HG02678 (cell line): ENCODE data around the gene PDE6B.
A peak's percentile ranks its signal among the peaks of the same experiment; 100 is the strongest.
"Not testable (repeated sequence)": the region's sequence is repeated elsewhere in the genome, so short reads cannot be mapped to it uniquely, and the experiment has no call there.

Experiments
- ATAC-seq: cut with Tn5 transposase; IDR thresholded peaks from one replicate; pipeline ENCODE4 v1.9.1; 2021; ENCODE audit warnings: mild to moderate bottlenecking, moderate library complexity; ENCODE audit not compliant: unreplicated experiment

The PDE6B gene

GRCh38 chr4:668219-668618 is 42.8 kb downstream of the PDE6B start:
- ATAC-seq, result not testable (repeated sequence)

DNA sequence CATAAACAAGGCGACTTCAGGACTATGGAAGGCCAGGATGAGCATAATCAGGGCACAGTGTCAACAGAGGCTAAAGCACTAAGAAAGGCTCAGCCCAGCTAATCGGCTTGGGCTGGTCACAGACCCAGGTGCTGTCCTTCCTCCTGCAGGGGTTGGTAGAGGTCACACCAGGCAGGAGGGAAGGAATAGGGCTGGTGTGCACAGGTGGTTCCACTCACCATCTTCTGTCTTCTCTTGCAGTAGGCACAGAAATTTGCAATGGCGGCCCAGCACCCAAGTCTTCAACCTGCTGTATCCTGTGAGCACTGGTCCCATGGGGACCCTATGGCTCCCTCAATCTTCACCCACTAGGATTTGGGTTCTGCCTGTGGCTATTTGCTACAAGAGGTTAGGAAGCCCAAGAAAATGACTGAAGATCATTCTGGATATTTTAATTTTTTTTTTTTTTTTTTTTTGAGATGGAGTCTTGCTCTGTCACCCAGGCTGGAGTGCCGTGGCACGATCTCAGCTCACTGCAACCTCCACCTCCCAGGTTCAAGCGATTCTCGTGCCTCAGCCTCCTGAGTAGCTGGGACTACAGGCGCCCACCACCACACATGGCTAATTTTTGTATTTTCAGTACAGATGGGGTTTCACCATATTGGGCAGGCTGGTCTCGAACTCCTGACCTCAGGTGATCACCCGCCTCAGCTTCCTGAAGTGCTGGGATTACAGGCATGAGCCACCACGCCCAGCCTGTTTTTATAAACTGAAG is 44.6 kb downstream of the PDE6B start:
- ATAC-seq, result not testable (repeated sequence)

DNA sequence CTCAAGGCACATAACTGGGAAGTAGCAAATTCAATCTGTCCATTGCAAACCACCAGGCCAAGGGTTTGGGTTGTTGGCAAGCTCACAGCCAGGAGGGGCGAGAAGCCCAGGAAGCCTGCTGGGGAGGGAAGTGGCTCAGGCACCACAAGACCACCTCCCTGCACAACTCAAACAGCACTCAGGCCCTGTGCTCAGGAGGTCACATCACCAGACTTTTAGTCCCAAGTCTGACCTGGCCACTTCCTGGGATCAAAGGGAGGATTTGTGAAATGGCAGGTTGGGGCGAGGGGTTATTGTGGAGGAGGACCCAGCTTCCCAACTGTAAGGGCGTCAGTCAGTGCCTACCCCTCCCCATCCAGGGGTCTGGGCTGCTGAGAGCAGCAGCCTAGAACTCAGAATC is 46.4 kb downstream of the PDE6B start:
- no peak for ATAC-seq

DNA sequence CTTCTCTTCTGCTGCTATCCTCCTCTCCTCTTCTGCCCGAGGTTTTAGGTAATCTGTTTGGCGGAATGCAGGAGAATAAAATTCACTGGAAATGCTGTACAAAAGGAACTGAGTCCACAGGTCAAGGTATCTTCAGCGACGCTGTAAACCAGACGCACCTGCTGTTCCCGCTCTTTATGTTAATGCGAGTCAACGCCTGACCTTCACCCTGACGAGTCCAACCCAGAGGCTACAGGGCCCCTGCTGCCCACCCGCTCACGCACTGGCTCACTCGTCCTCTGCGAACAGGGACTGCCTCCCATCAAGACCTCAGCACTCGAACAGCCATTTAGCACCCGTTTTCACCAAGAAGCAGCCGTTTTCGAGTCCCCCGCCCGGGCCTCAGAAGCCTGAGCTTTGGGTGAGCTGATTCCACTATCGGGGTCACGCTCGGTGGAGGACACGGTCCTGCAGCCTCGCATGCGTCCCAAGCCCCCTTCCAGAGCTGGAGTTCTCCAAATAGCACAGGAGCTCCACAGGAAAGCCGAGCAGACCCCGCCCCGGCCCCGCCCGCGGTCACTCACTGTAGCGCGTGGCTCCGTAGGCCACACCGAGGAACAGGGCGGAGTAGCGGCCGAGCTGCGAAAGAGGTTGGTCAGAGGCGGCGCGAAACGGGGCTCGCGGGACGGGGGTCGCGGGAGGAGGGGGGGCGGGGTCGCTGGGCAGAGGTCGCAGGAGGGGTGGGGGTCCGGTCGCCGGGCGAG is 48.1 kb downstream of the PDE6B start:
- ATAC-seq, result peak; percentile 0

DNA sequence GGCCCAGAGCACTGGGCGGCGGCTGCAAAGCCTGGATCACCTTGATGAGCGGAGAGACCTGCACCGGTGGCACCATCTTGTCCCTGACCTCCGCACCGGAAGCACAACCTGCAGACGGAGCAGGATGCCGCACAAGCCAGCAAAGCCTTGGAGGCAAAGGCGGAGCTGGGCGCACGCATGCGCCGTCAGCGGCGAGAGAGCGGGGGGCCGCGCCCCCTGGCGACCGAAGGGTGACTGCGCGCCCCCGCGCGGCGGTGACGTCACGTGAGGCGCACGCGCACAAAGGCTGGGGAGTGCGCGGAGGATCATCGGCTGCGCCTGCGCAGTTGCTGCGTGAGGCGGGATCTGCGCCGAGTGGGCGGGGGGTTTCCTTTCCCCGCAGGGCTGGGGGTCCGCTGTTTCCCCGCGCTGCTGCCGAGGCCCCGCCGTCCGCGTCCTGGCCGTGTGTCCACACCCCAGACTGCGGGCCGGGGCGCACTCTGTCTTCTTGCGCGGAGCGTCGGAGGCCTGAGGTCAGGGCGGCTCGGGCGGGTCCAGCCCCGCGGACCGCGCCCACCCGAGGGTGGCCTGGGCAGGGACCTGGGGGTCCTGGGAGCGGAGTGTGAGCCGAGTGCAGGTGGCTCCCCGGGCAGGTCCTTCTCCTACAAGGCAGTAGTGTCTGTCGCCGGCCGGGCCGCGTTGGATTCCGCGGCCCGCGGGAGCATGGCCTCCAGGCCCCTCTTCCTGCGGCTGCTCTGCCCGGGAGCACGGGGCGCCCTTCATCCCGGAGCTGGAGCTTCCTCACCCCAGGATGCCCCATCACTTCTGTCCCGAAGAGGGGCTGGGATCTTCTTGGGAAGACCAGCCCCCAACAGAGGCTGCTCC is 49.0 kb downstream of the PDE6B start, which contains the start of the genes ATP5ME and MYL5:
Gene ATP5ME, minus strand, starts transcription at position 105 of the 864 bp plus-strand sequence. Its CDS starts 29 bp downstream, at position 76.
Gene MYL5, plus strand, starts transcription at position 371 of the 864 bp plus-strand sequence. CDS start 3,485 bp downstream, outside the sequence.
- peak; percentile 81 for ATAC-seq

DNA sequence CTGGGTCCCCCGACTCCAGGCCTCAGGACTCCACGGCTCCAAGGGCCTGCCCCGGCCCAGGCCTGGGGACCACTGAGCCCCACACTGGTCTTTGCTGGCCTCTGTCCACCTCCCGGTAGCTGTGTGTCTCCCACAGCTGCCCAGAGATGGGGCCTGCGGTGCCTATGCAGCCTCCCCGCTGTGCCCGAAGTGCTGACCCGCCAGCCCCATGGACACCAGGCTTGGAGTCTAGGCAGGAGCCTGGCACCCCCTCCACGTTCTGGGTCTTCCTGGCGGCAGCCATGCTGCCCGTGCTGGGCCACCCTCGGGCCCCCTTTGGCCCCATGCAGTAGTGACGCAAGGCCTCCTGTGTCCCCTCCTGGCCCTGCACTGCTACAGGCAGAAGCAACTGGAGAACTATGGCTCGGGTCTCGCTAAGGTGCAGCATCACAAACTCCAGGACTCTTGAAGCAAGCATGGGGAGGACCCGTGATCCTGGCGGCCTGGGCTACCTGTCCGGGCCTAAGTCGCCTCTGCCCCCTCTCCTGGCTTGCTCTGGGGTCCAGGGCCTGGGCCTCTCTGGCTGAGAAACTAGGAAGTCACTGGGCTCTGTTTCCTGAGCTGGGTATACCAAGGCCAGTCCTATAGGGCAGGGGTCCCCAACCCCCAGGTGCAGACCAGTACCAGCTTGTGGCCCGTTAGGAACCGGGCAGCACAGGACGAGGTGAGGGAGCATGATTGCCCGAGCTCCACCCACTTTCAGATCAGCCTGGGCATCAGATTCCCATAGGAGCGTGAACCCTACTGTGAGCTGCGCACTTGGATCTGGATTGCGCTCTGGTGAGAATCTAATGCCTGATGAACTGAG is 49.9 kb downstream of the PDE6B start:
- peak; percentile 2 for ATAC-seq

DNA sequence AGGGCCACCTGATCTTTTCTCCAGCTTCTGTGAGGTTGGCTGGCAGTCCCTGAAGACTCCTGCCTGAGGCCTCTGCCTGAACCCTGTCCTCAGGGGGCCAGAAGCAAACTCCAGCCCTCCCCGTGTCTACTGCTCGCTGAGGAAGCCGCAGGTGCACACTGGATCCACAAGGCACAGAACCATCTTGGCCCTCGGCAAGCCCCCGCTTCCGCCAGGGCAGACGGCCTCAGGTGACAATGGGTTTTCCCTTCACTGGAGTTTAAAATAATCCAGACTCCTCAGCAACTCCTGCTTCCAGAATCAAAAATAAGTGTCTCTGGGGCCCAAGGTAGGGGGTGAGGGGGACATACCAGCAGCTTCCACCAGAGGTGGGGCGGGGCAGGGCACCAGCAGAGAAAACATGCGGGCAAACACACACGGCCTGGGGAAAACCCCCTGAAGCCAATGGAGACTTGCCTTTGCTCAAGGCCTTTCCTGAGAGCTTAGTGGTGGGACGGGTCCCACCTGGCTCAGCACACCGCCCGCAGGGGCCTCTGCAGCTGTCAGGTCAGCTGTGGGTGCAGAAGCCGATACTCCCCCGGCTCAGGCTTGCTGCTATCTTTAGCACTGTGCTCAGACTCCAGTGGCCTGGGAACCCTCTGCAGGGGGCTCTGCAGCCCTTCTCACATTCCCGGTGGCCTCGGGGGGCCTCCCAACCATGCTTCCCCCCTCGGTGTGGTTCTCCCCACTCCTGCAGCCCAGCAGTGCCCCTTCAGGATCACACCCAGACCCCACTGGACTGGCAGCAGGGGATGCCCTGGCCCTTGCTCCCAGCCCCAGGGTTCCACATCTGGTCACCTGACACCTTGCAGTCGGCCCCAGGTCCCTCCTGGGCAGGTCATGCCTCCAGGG is 50.9 kb downstream of the PDE6B start:
- peak; percentile 34 for ATAC-seq

- no peak for ATAC-seq
Measured at GRCh38 chr4:676871-677235, 51.5 kb downstream of the PDE6B start.

DNA sequence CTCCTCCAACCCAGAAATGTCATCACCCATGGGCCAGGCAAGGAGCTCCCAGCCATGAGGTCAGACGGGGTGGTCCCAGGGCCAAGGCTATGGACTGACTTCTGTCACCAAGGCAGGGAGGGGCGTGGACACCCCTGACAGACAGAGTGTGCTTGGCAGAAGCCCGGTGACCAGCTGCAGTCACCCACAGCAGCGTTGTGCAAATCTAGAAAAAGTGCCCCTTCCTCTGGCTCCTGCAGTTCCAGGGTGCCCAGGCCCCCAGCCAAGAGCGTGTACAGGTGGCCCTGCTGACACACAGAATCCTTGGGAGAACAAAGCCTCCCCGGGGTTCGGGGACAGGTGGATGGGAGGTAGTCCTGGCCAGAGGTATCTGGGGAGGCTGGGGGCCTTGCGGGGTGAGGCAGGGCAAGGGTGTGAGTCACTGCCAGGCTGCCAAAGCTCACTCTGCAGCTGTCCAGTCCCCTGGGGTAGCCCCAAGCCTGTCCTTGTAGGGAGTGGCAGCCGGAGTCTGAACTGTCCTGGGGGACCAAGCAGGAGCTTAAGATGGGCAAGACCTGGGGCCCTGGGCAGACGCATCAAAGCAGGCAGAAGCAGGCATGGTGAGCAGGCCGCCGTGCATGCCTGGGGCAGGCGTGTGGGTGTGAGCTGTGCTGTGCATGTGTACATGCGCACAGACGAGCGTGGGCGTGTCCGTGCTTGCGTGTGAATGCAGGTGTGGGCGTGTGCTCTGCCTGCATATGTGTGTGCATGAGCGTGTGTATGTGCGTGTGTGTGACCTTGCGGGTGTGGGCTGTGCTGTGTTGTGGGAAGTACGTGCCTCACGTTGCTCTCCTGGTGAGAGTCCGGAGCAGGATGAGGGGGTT is 52.3 kb downstream of the PDE6B start:
- ATAC-seq, result no peak

DNA sequence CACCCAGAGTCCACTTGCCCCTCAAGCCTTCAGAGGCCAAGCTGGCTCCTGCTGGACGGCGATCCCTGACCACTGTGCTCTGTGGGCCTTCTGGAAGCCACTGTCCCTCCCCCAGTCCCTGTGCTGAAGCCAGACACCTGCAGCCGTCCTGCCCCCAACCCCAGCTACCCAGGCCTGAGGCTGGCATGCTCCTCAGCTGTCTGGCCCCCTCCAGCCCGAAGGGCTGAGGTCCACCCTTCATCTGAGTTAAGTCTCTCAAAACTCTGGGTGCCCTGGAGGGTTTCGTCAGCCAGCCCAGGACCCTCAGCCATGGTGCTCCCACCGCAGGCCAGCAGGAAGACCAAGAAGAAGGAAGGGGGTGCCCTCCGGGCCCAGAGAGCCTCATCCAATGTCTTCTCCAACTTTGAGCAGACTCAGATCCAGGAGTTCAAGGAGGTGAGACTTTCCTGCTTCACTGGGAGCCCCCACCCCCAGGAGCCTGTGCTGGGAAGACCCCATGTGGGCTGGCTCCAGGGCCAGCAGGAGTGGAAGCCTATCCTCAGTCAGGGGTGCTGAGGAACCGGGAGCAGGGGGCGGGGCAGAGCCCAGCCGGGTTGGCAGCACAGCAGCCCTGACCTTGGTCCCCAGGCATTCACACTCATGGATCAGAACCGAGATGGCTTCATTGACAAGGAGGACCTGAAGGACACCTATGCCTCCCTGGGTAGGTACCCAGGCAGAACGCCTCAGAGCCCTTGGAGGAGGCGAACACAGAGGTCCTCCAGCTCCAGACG is 53.1 kb downstream of the PDE6B start:
- no peak for ATAC-seq

GRCh38 chr4:679104-679481 is 53.7 kb downstream of the PDE6B start:
- no peak for ATAC-seq

DNA sequence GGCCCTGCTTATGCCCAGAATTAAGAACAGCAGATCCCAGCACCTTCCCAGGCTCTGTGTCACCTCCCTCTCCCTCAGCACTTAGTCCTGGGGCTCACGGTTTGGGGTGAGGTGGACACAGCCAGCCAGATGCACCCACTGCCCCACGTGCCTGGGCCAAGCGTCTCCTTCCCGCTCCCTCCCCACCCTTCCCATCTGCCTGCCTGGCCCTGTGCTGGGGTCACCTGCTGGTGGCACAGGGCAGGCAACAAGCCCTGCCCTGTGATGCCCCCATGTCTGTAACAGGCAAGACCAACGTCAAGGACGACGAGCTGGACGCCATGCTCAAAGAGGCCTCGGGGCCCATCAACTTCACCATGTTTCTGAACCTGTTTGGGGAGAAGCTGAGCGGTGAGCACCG is 54.3 kb downstream of the PDE6B start:
- no peak for ATAC-seq

GRCh38 chr4:680091-680490 is 54.7 kb downstream of the PDE6B start:
- ATAC-seq, result no peak

DNA sequence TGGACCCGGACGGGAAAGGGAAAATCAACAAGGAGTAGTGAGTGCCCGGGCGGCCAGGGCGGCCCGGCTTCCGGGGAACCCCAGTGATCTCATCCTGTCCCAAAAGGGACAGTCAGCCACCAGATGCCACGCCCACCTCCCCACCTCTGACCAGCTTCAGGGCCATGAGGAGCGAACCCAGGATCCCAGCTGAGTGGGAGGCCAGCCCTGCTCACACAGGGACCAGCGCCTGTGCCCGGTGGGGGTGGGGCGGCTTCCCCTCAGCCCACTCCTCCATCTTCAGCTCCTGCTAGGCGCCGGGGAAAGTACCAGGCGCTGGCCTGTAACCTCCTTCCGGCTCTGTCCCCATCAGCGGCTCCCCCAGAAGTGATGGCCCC is 55.2 kb downstream of the PDE6B start:
- ATAC-seq, result peak; percentile 18

GRCh38 chr4:680928-681645 is 55.7 kb downstream of the PDE6B start:
- peak; percentile 35 for ATAC-seq

- no peak for ATAC-seq
Measured at GRCh38 chr4:681736-682451, 56.5 kb downstream of the PDE6B start.
